ENCODE measurements around the gene IL9R.
"Not testable (repeated sequence)": the region's sequence is repeated elsewhere in the genome, so short reads cannot be mapped to it uniquely, and the experiment has no call there.

The IL9R gene

GRCh38 chrX:155998761-155999510 lies 1.4 kb downstream of the IL9R start:
- DNase-seq (ENCODE audit: low spot score) = no peak

GRCh38 chrX:155999751-156000150 lies 2.3 kb downstream of the IL9R start:
- not testable (repeated sequence) for DNase-seq (ENCODE audit: low spot score)

- DNase-seq (ENCODE audit: low spot score) = no peak
Measured at GRCh38 chrX:156000361-156000926, 2.9 kb downstream of the IL9R start.

GRCh38 chrX:156001001-156001666 lies 3.6 kb downstream of the IL9R start:
- DNase-seq (ENCODE audit: low spot score) = no peak

GRCh38 chrX:156001667-156002021 lies 4.1 kb downstream of the IL9R start:
- DNase-seq (ENCODE audit: low spot score) = no peak

GRCh38 chrX:156002507-156002906 lies 5.0 kb downstream of the IL9R start:
- DNase-seq (ENCODE audit: low spot score) = no peak

GRCh38 chrX:156003486-156004185 lies 6.1 kb downstream of the IL9R start:
- DNase-seq (ENCODE audit: low spot score) = no peak

- no peak for DNase-seq (ENCODE audit: low spot score)
Measured at GRCh38 chrX:156004256-156004655, 6.8 kb downstream of the IL9R start.

GRCh38 chrX:156004740-156005139 lies 7.2 kb downstream of the IL9R start:
- DNase-seq (ENCODE audit: low spot score) = no peak

- no peak for DNase-seq (ENCODE audit: low spot score)
Measured at GRCh38 chrX:156005144-156005543, 7.6 kb downstream of the IL9R start.

GRCh38 chrX:156006468-156006867 lies 9.0 kb downstream of the IL9R start:
- not testable (repeated sequence) for DNase-seq (ENCODE audit: low spot score)

GRCh38 chrX:156008379-156008778 lies 10.9 kb downstream of the IL9R start:
- not testable (repeated sequence) for DNase-seq (ENCODE audit: low spot score)

- no peak for DNase-seq (ENCODE audit: low spot score)
Measured at GRCh38 chrX:156008915-156009314, 11.4 kb downstream of the IL9R start.

GRCh38 chrX:156009691-156010090 lies 12.2 kb downstream of the IL9R start:
- DNase-seq (ENCODE audit: low spot score) = not testable (repeated sequence)

GRCh38 chrX:156013286-156013953 lies 15.9 kb downstream of the IL9R start:
- not testable (repeated sequence) for DNase-seq (ENCODE audit: low spot score)

- DNase-seq (ENCODE audit: low spot score) = not testable (repeated sequence)
Measured at GRCh38 chrX:156019846-156020245, 22.4 kb downstream of the IL9R start.

- not testable (repeated sequence) for DNase-seq (ENCODE audit: low spot score)
Measured at GRCh38 chrX:156023002-156023401, 25.5 kb downstream of the IL9R start.

- not testable (repeated sequence) for DNase-seq (ENCODE audit: low spot score)
Measured at GRCh38 chrX:156024949-156025492, 27.5 kb downstream of the IL9R start.

- not testable (repeated sequence) for DNase-seq (ENCODE audit: low spot score)
Measured at GRCh38 chrX:156028653-156029237, 31.2 kb downstream of the IL9R start.

GRCh38 chrX:156029296-156029695 lies 31.8 kb downstream of the IL9R start:
- not testable (repeated sequence) for DNase-seq (ENCODE audit: low spot score)

- DNase-seq (ENCODE audit: low spot score) = not testable (repeated sequence)
Measured at GRCh38 chrX:156029707-156030442, 32.4 kb downstream of the IL9R start.
